ENCODE measurements around the gene MAL.

The MAL gene

DNA sequence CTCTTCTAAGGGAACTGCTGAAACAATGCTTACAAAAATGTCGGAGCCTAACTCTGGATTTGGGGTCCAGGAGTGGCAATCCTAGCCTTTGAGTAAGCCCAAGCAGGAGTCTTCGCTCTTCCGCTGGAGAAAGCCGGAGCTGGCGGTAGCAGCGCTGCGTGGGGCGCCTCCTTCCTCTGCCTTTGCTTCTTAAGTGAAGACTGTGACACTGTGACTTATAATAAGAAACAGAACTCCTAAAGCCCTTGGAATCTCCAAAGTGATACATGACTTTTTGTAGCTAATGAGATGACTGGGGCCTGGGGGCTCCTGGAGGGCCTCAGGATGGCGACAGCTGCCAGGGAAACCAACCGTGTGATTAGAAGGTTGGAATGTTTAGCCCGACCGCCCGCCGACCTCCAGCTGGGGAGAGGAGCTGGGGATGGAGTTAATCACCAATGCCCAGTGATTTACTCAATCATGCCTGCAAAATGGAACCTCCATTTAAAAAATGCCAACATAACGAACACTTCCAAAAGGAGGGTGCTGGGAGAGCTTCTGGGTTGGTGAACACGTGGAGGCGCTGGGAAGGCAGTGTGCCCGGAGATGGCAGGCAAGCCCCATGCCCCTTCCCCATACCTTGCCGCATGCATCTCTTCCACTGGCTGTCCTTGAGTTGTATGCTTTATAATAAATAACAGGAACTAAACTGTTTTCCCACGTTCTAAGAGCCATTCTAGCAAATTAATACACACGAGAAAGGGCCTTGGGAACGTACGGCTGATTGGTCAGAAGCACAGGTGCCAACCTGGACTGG, 29.0 kb upstream of the MAL start:
- DNase-seq (ENCODE audit: low read depth, low spot score) = no peak
- Histone ChIP-seq H3K27me3 (ENCODE audit: control insufficient read depth, insufficient read depth, low read length) (no peaks in the 10 kb centered on the region), H3K27ac (ENCODE audit: low read length) (no peak overlapping the region), H3K36me3 (ENCODE audit: control insufficient read depth, insufficient read depth, low read length) (no peaks in the 10 kb centered on the region), H3K4me1 (ENCODE audit: control insufficient read depth, insufficient read depth, low read length) (no peaks in the 10 kb centered on the region), H3K9me3 (ENCODE audit: control insufficient read depth, insufficient read depth, low read length) (peaks cover 2% of the 10 kb centered on the region), H3K4me3 (ENCODE audit: low read length) (no peak overlapping the region)
- no CpG with 5 or more reads among the region's 23 CpGs for WGBS (ENCODE audit: insufficient coverage, insufficient read length)

GRCh38 chr2:94997981-94998930, 27.3 kb upstream of the MAL start:
- Histone ChIP-seq H3K27ac (ENCODE audit: low read length) (no peak overlapping the region), H3K9me3 (ENCODE audit: control insufficient read depth, insufficient read depth, low read length) (peaks cover 2% of the 10 kb centered on the region), H3K36me3 (ENCODE audit: control insufficient read depth, insufficient read depth, low read length) (no peaks in the 10 kb centered on the region), H3K4me1 (ENCODE audit: control insufficient read depth, insufficient read depth, low read length) (no peaks in the 10 kb centered on the region), H3K4me3 (ENCODE audit: low read length) (no peak overlapping the region), H3K27me3 (ENCODE audit: control insufficient read depth, insufficient read depth, low read length) (no peaks in the 10 kb centered on the region)
- no CpG with 5 or more reads among the region's 54 CpGs for WGBS (ENCODE audit: insufficient coverage, insufficient read length)
- no peak for DNase-seq (ENCODE audit: low read depth, low spot score)

DNA sequence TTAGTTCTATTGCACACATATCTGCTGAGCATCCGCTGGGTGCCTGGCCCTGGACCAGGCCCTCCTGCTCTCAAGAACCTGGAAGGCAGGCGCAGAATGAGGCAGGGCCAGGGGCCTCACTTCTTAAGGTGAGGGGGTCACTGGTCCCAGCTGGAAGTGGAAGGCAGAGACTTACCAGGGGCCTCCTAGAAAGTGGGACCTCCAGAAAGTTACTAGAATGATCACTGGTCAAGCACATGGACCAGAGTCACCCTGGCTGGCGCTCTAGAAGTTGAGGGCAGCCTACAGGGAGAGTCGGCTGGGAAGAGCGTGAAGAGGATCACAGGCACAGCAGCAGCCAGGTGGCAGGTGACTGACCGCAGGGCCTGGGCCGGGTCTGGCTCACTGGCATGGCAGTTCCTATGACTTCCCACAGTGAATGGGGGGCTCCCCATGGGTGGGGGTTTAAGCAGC, 26.1 kb upstream of the MAL start:
- no CpG with 5 or more reads among the region's 7 CpGs for WGBS (ENCODE audit: insufficient coverage, insufficient read length)
- H3K4me1 ChIP-seq (ENCODE audit: control insufficient read depth, insufficient read depth, low read length) = no peaks in the 10 kb centered on the region; the same call in 1 of the 2 replicates
- no peak for DNase-seq (ENCODE audit: low read depth, low spot score)
- H3K27me3 ChIP-seq (ENCODE audit: control insufficient read depth, insufficient read depth, low read length) = no peaks in the 10 kb centered on the region
- H3K27ac ChIP-seq (ENCODE audit: low read length) = no peak overlapping the region
- no peak overlapping the region for H3K4me3 ChIP-seq (ENCODE audit: low read length)
- H3K9me3 ChIP-seq (ENCODE audit: control insufficient read depth, insufficient read depth, low read length) = peaks cover 4% of the 10 kb centered on the region
- H3K36me3 ChIP-seq (ENCODE audit: control insufficient read depth, insufficient read depth, low read length) = no peaks in the 10 kb centered on the region

DNA sequence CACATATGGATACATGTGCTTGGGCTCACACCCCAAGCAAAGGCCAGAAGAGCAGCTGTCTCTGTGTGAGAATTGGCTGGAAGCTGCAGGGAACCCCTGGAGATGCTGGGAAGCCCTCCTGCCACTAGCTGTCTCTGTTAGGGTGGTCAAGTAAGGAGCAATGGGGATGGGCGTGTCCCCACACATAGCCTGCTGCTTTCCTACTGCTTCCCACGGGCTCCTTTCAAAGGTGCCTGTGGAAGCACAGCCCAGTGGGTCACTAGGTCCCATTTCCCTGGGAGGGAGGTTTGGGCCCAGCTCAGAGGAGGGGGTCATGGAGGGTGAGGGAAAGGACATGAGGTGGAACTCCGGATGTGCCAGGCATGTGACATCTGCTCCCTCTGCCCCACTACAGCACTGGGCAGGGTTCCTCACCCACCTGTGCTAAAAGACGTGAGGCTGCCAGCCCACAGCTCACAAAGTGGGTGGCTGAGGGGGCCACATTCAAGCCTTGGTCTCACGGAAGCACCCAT, 24.4 kb upstream of the MAL start:
- peaks cover 4% of the 10 kb centered on the region for H3K9me3 ChIP-seq (ENCODE audit: control insufficient read depth, insufficient read depth, low read length)
- WGBS (ENCODE audit: insufficient coverage, insufficient read length) = no CpG with 5 or more reads among the region's 5 CpGs

GRCh38 chr2:95001701-95002100, 23.8 kb upstream of the MAL start:
- Histone ChIP-seq H3K27ac (ENCODE audit: low read length) (no peak overlapping the region), H3K9me3 (ENCODE audit: control insufficient read depth, insufficient read depth, low read length) (peaks cover 4% of the 10 kb centered on the region), H3K4me1 (ENCODE audit: control insufficient read depth, insufficient read depth, low read length) (no peaks in the 10 kb centered on the region; the same call in 1 of the 2 replicates), H3K4me3 (ENCODE audit: low read length) (no peak overlapping the region), H3K27me3 (ENCODE audit: control insufficient read depth, insufficient read depth, low read length) (no peaks in the 10 kb centered on the region), H3K36me3 (ENCODE audit: control insufficient read depth, insufficient read depth, low read length) (no peaks in the 10 kb centered on the region)
- WGBS (ENCODE audit: insufficient coverage, insufficient read length) = no CpG with 5 or more reads among the region's 2 CpGs
- no peak for DNase-seq (ENCODE audit: low read depth, low spot score)

More for the DNA sequence above, 24.4 kb upstream of the MAL start:
- no peaks in the 10 kb centered on the region for H3K36me3 ChIP-seq (ENCODE audit: control insufficient read depth, insufficient read depth, low read length)
- no peaks in the 10 kb centered on the region for H3K27me3 ChIP-seq (ENCODE audit: control insufficient read depth, insufficient read depth, low read length)
- no peak for DNase-seq (ENCODE audit: low read depth, low spot score)
- H3K27ac ChIP-seq (ENCODE audit: low read length) = no peak overlapping the region
- no peaks in the 10 kb centered on the region; the same call in 1 of the 2 replicates for H3K4me1 ChIP-seq (ENCODE audit: control insufficient read depth, insufficient read depth, low read length)
- no peak overlapping the region for H3K4me3 ChIP-seq (ENCODE audit: low read length)

DNA sequence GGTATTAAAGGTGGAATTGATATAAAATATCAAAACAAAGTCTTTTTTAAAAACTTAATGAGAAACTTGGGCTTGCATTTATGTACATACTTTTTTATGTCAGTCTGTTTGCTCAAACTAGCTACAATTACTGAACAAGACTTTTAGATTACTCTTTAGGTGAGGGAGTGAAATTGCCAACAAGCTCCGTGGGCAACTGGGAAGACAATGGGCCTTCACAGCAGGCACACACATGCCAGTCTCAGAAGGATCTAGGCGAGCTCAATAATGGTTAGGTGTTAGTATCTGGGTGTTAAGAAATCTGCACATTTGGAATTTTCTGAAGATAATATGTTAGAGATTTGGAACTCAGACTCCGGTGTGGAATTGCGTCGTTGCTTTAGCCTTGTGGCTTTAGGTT, 23.0 kb upstream of the MAL start:
- no peak overlapping the region for H3K4me3 ChIP-seq (ENCODE audit: low read length)
- no CpG with 5 or more reads among the region's 5 CpGs for WGBS (ENCODE audit: insufficient coverage, insufficient read length)
- H3K27ac ChIP-seq (ENCODE audit: low read length) = no peak overlapping the region
- no peaks in the 10 kb centered on the region for H3K36me3 ChIP-seq (ENCODE audit: control insufficient read depth, insufficient read depth, low read length)
- H3K4me1 ChIP-seq (ENCODE audit: control insufficient read depth, insufficient read depth, low read length) = no peaks in the 10 kb centered on the region; the same call in 1 of the 2 replicates
- H3K27me3 ChIP-seq (ENCODE audit: control insufficient read depth, insufficient read depth, low read length) = no peaks in the 10 kb centered on the region
- DNase-seq (ENCODE audit: low read depth, low spot score) = no peak
- peaks cover 2% of the 10 kb centered on the region; the same call in 1 of the 2 replicates for H3K9me3 ChIP-seq (ENCODE audit: control insufficient read depth, insufficient read depth, low read length)

- H3K9me3 ChIP-seq (ENCODE audit: control insufficient read depth, insufficient read depth, low read length) = peaks cover 2% of the 10 kb centered on the region; the same call in 1 of the 2 replicates
- no peaks in the 10 kb centered on the region for H3K36me3 ChIP-seq (ENCODE audit: control insufficient read depth, insufficient read depth, low read length)
- DNase-seq (ENCODE audit: low read depth, low spot score) = no peak
- H3K27ac ChIP-seq (ENCODE audit: low read length) = no peak overlapping the region
- WGBS (ENCODE audit: insufficient coverage, insufficient read length) = no CpG with 5 or more reads among the region's 5 CpGs
- no peaks in the 10 kb centered on the region for H3K27me3 ChIP-seq (ENCODE audit: control insufficient read depth, insufficient read depth, low read length)
- H3K4me1 ChIP-seq (ENCODE audit: control insufficient read depth, insufficient read depth, low read length) = no peaks in the 10 kb centered on the region; the same call in 1 of the 2 replicates
- no peak overlapping the region for H3K4me3 ChIP-seq (ENCODE audit: low read length)
Observed at GRCh38 chr2:95004287-95004686, 21.2 kb upstream of the MAL start.

DNA sequence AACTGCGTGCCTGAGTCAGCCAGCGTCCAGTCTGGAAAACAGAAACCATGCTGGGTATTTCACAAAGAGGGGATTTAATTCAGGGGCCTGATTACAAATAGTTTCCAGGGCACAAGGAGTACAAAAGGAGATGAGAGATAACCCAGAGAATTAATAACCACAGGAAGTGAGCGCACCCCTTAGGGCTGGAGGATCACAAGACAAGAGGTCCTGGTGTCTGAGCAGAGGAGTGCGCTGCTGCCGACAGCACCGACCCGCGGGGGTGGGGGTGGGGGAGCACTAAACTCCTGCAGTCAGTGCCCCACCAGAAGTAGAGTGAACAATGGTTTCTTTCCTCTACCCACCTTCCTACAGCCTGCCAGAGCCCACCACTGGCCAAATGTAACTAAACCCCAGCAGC, 20.8 kb upstream of the MAL start:
- Histone ChIP-seq H3K9me3 (ENCODE audit: control insufficient read depth, insufficient read depth, low read length) (peaks cover 2% of the 10 kb centered on the region; the same call in 1 of the 2 replicates), H3K4me3 (ENCODE audit: low read length) (no peak overlapping the region), H3K36me3 (ENCODE audit: control insufficient read depth, insufficient read depth, low read length) (no peaks in the 10 kb centered on the region), H3K4me1 (ENCODE audit: control insufficient read depth, insufficient read depth, low read length) (no peaks in the 10 kb centered on the region; the same call in 1 of the 2 replicates), H3K27me3 (ENCODE audit: control insufficient read depth, insufficient read depth, low read length) (no peaks in the 10 kb centered on the region), H3K27ac (ENCODE audit: low read length) (no peak overlapping the region)
- no CpG with 5 or more reads among the region's 8 CpGs for WGBS (ENCODE audit: insufficient coverage, insufficient read length)
- DNase-seq (ENCODE audit: low read depth, low spot score) = no peak

DNA sequence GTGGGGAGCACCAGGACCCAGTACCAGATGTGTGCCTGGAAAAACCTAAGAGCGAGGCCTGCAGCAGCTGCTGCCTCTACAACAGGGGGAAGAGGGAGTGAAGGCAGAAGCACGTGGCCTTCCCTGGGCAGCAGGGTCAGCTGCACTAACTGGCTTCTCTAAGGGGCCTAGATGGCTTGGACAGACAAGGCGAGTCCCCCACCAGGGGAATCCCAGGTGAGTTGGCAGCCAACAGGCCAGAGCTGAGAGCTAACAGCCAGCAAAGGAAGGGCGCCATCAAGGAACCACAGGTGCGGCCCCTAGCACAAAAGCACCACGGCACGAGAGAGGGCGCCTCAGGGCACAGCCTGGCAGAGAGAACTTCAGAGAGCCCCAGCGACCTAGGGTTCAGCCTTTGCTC, 19.8 kb upstream of the MAL start:
- H3K36me3 ChIP-seq (ENCODE audit: control insufficient read depth, insufficient read depth, low read length) = no peaks in the 10 kb centered on the region
- no peaks in the 10 kb centered on the region; the same call in 1 of the 2 replicates for H3K4me1 ChIP-seq (ENCODE audit: control insufficient read depth, insufficient read depth, low read length)
- peaks cover 2% of the 10 kb centered on the region; the same call in 1 of the 2 replicates for H3K9me3 ChIP-seq (ENCODE audit: control insufficient read depth, insufficient read depth, low read length)
- no CpG with 5 or more reads among the region's 9 CpGs for WGBS (ENCODE audit: insufficient coverage, insufficient read length)
- no peak overlapping the region for H3K27ac ChIP-seq (ENCODE audit: low read length)
- H3K4me3 ChIP-seq (ENCODE audit: low read length) = no peak overlapping the region
- no peaks in the 10 kb centered on the region for H3K27me3 ChIP-seq (ENCODE audit: control insufficient read depth, insufficient read depth, low read length)
- no peak for DNase-seq (ENCODE audit: low read depth, low spot score)

DNA sequence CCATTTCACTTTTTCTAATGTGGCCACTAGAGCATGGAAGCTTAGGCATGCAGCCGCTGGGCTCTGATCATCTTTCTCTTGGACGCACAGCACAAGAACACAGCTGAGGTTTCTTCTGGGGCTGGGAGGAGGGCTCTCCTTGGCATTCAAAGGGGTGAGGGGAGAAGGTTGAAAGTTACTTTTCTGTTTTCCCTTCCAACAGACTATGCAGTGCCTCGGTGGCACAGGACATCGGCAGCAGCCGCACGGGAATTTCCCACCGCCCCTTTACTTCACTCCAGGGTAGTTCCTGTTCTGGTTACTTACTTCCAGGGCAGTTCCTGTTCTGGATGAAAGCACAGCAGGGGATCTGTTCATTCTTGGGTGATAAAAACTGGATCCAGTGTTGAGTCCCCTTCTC, 18.9 kb upstream of the MAL start:
- Histone ChIP-seq H3K27ac (ENCODE audit: low read length) (no peak overlapping the region), H3K4me3 (ENCODE audit: low read length) (no peak overlapping the region), H3K36me3 (ENCODE audit: control insufficient read depth, insufficient read depth, low read length) (no peaks in the 10 kb centered on the region), H3K9me3 (ENCODE audit: control insufficient read depth, insufficient read depth, low read length) (peaks cover 2% of the 10 kb centered on the region; the same call in 1 of the 2 replicates), H3K27me3 (ENCODE audit: control insufficient read depth, insufficient read depth, low read length) (no peaks in the 10 kb centered on the region), H3K4me1 (ENCODE audit: control insufficient read depth, insufficient read depth, low read length) (no peaks in the 10 kb centered on the region; the same call in 1 of the 2 replicates)
- WGBS (ENCODE audit: insufficient coverage, insufficient read length) = no CpG with 5 or more reads among the region's 7 CpGs
- no peak for DNase-seq (ENCODE audit: low read depth, low spot score)

Data from iPS DF 6.9 (cell line).